GM18861 (cell line): Measurements from ENCODE around the gene TRIM2.
A peak's percentile ranks its signal among the peaks of the same experiment; 100 is the strongest.
"Not testable (repeated sequence)": the region's sequence is repeated elsewhere in the genome, so short reads cannot be mapped to it uniquely, and the experiment has no call there.

ENCODE experiments used
- ATAC-seq: cut with Tn5 transposase; IDR thresholded peaks from one replicate; pipeline ENCODE4 v1.9.1; 2021; ENCODE audit not compliant: unreplicated experiment

TRIM2 gene

GRCh38 chr4:153204247-153204671 is at the start of gene TRIM2:
Gene TRIM2 (plus strand): TSS chr4:153204443. CDS start chr4:153204531, 88 bp downstream.
- ATAC-seq = no peak

- ATAC-seq = no peak
Measured at GRCh38 chr4:153155686-153156085, 48.6 kb upstream of the TRIM2 start.

- no peak for ATAC-seq
Measured at GRCh38 chr4:153156263-153156662, 48.0 kb upstream of the TRIM2 start.

GRCh38 chr4:153156721-153157120 is 47.5 kb upstream of the TRIM2 start:
- no peak for ATAC-seq

- peak; percentile 43 for ATAC-seq
Measured at GRCh38 chr4:153159016-153159415, 45.2 kb upstream of the TRIM2 start.

- ATAC-seq = no peak
Measured at GRCh38 chr4:153159728-153160221, 44.5 kb upstream of the TRIM2 start.

- ATAC-seq = no peak
Measured at GRCh38 chr4:153160821-153161220, 43.4 kb upstream of the TRIM2 start.

GRCh38 chr4:153161226-153161963 is 42.8 kb upstream of the TRIM2 start:
- no peak for ATAC-seq

- ATAC-seq = not testable (repeated sequence)
Measured at GRCh38 chr4:153165236-153165635, 39.0 kb upstream of the TRIM2 start.

GRCh38 chr4:153166716-153167501 is 37.3 kb upstream of the TRIM2 start:
- ATAC-seq = no peak

GRCh38 chr4:153169776-153170175 is 34.5 kb upstream of the TRIM2 start:
- ATAC-seq = no peak

- no peak for ATAC-seq
Measured at GRCh38 chr4:153170407-153170806, 33.8 kb upstream of the TRIM2 start.

GRCh38 chr4:153174821-153175567 is 29.2 kb upstream of the TRIM2 start:
- no peak for ATAC-seq

- ATAC-seq = no peak
Measured at GRCh38 chr4:153176938-153177337, 27.3 kb upstream of the TRIM2 start.

GRCh38 chr4:153177841-153178240 is 26.4 kb upstream of the TRIM2 start:
- ATAC-seq = no peak

- ATAC-seq = no peak
Measured at GRCh38 chr4:153179100-153179499, 25.1 kb upstream of the TRIM2 start.

GRCh38 chr4:153181293-153181692 is 22.9 kb upstream of the TRIM2 start:
- ATAC-seq = no peak

GRCh38 chr4:153181700-153182099 is 22.5 kb upstream of the TRIM2 start:
- ATAC-seq = no peak

- ATAC-seq = no peak
Measured at GRCh38 chr4:153183146-153183545, 21.1 kb upstream of the TRIM2 start.

GRCh38 chr4:153185331-153185852 is 18.9 kb upstream of the TRIM2 start:
- ATAC-seq = no peak
